Measurements from ENCODE around the gene ARHGDIA.

ARHGDIA gene

DNA sequence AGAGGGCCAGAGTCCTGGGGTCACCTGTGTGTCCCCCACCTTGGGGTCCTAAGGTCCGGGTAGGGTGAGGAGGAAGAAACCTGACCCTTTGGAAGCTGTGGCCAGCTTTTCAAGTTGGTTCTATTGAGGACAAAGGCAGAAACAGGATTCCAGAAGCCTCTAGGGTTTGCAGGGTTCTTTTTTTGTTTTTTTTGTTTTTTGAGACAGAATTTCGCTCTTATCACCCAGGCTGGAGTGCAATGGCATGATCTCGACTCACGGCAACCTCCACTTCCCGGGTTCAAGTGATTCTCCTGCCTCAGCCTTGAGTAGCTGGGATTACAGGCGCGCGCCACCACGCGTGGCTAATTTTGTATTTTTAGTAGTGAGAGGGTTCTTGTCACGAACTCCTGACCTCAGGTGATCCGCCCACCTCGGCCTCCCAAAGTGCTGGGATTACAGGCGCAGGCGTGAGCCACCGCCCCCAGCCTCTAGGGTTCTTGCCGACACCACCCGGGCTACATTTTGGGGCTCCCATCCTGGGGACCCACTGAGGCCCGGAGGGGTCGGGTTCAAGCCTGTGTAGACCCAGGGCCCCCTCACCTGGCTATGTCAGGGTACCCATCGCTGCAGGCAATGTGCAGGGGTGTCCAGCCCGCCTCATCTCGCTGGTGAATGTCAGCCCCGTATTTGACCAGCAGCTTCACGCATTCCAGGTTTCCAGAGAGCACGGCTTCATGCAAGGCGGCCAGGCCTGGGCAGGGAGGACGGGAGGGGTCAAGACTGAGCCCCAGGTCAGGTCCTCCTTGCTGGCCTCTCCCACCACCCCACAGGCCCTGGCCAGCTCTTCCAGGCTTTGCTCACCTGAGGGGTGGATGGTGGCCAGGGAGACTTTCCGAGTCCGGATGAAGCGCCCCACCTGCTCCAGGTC lies 37.0 kb downstream of the ARHGDIA start:
- H3K27ac Mint-ChIP-seq = peak overlapping the region; percentile 86 to 94
- peak overlapping the region; percentile 87 to 88 for H3K4me3 Mint-ChIP-seq
- no peaks in the 10 kb centered on the region for H3K27me3 Mint-ChIP-seq
- ATAC-seq (no peak), DNase-seq (no peak)
- no peaks in the 10 kb centered on the region for H3K9me3 Mint-ChIP-seq
- peaks cover 51% of the 10 kb centered on the region for H3K4me1 Mint-ChIP-seq

DNA sequence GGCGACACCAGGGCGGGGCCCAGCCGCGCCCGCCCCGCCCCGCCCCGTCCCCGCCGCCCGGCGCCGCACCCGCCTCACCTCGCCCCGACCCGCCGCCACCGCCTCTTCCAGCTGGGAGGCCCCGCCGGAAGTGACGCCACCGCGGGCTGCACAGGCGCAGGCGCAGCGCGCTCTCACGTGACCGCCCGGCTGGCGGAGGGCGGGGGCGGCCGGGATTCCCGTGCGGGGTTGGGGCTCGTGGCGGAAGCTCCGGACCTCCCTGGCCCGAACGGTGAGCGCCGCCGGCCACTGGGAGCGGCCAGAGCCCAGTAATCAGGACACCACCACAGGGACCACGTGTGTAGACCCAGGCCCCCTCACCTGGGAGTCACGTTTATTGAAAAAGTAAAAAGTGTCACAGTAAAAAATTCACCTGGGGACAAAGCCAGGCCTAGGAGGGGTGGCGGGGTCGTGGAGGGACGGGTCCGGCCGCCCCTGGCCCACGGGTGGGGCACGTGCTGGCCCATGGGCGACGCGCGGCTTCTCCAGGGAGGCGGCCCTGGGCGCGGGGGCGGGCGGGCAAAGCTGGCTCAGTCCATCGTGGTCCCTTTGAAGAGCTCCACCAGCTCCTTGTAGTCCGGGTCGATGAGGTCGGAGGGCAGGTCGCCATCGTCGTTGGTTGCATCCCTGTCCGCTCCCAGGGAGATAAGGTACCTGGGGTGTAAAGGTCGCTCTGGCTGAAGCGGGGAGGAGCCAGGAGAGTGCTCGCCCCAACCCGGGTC lies 37.8 kb downstream of the ARHGDIA start, which contains the start of gene MCRIP1:
TSS of gene MCRIP1 (minus strand) at position 132 of the 761 bp plus-strand sequence. CDS start 8,785 bp downstream, outside the sequence.
- peak; percentile 91 to 95 for DNase-seq
- H3K4me1 Mint-ChIP-seq = peaks cover 56% of the 10 kb centered on the region
- peak; percentile 89 for ATAC-seq
- H3K4me3 Mint-ChIP-seq = peak within 1 kb of the TSS; percentile 94
- H3K27ac Mint-ChIP-seq = peak within 1 kb of the TSS; percentile 94 to 97
- no peaks in the 10 kb centered on the region for H3K9me3 Mint-ChIP-seq
- H3K27me3 Mint-ChIP-seq = no peaks in the 10 kb centered on the region

DNA sequence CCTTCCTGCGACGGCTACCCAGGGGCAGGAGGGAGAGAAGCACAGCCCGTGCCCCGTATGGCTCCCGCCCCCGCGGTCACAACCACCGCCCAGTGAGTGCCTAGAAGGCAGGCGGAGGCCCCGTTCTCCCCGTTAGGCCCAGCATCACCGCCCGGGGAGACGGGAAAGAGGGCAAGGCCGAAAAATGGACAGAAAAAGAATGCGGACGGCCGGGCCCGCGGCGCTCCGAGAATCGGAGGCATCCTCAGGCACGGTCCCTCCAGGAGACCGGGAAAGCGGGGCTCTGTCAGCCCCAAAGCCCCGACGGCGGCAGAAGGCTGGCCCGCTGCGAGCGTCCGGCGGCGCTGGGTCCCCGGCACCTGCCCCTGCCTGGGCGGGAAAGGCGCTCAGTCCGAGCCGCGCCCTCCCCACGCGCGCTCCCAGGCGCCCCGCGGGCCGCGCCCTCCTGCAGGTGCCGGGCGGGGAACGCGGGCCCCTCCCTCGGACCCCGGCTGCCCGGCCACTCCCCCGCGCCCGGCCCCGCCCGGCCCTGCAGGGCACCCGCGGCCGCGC lies 38.5 kb downstream of the ARHGDIA start:
- ATAC-seq = peak; percentile 64
- H3K9me3 Mint-ChIP-seq = no peaks in the 10 kb centered on the region
- peak overlapping the region; percentile 94 to 97 for H3K27ac Mint-ChIP-seq
- H3K27me3 Mint-ChIP-seq = no peaks in the 10 kb centered on the region
- peaks cover 58% of the 10 kb centered on the region for H3K4me1 Mint-ChIP-seq
- peak overlapping the region; percentile 94 for H3K4me3 Mint-ChIP-seq
- peak in 1 of 2 donors; percentile 68 for DNase-seq

DNA sequence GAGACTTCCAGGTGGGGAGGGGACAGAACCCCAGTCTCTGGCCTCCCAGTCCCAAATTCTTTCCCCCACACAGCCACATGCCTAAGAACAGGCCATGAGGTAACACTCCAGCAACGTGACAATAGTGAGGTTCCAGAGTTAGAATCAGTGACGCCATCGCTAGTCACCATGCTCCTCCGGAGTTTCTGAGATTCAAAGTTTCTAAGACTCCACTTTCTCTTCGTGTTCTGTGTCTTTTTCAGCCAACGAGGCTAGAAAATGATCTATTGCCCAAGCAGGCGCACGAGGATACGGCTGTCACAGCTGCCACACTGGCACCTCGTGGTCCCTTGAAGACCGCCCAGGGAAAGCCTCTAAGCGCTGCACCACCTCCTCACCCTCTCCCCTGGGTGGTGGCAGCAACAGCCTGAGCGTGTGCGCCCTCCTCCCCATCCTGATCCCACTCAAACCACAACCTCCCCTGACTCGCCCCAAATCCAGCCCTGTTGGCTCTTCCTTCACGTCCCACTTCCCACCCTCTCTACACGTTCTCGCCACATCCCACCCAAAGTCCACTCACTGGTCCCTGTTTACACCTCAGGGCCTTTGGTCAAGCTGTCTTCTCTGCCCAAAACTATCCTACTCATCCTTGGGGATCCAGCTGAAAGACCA lies 39.1 kb downstream of the ARHGDIA start:
- peak overlapping the region; percentile 94 to 97 for H3K27ac Mint-ChIP-seq
- H3K4me3 Mint-ChIP-seq = peak overlapping the region; percentile 94
- DNase-seq (peak; percentile 43 to 58), ATAC-seq (peak; percentile 62)
- no peaks in the 10 kb centered on the region for H3K9me3 Mint-ChIP-seq
- H3K27me3 Mint-ChIP-seq = no peaks in the 10 kb centered on the region
- H3K4me1 Mint-ChIP-seq = peaks cover 58% of the 10 kb centered on the region

DNA sequence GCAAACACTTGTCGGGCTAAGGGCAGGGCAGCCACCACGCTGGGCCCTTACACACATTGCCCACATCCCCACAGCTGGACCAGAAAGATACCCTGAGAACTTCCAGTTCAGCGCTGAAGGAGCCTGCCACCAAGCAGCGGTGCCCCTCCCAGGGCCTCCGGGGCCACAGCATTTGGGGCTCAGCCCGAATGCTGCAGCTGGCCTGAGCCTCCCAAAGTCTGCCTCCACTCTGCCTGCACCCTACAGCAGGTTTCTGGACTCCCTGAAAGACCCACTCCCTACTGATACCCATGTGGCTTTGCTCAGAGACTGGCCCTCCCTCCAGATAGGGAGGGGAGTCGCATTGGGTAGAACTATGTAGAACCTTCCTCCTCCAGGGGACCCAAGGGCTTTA lies 39.6 kb downstream of the ARHGDIA start:
- H3K9me3 Mint-ChIP-seq = no peaks in the 10 kb centered on the region

DNA sequence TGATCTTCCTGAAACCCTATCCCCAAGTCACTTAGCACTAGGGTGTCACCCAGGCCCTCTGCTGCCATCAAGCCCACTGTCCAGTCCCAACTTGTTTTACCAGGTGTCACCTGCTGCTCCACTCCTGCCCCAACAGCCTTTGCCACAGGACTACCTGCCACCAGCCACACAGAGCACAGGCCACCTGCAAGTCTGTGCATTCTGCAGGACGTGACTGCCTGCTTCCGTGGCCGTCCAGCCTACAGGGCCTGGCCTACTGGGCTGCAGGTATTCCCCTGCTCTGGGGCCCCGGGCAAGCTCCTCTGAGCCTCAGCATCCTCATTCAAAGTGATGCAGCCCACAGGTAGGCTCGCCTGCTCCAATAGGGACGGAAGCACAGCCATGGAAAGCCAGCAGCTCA lies 41.3 kb downstream of the ARHGDIA start:
- DNase-seq (no peak), ATAC-seq (no peak)
- H3K9me3 Mint-ChIP-seq = no peaks in the 10 kb centered on the region
- peaks cover 60% of the 10 kb centered on the region for H3K4me1 Mint-ChIP-seq
- H3K27ac Mint-ChIP-seq = no peak overlapping the region
- H3K4me3 Mint-ChIP-seq = peak overlapping the region in 1 of 2 donors; percentile 42
- H3K27me3 Mint-ChIP-seq = no peaks in the 10 kb centered on the region

More for the DNA sequence above, 39.6 kb downstream of the ARHGDIA start:
- peaks cover 58% of the 10 kb centered on the region for H3K4me1 Mint-ChIP-seq
- no peaks in the 10 kb centered on the region for H3K27me3 Mint-ChIP-seq
- ATAC-seq = no peak
- DNase-seq = no peak
- H3K27ac Mint-ChIP-seq = peak overlapping the region; percentile 94 to 97
- H3K4me3 Mint-ChIP-seq = peak overlapping the region; percentile 94

DNA sequence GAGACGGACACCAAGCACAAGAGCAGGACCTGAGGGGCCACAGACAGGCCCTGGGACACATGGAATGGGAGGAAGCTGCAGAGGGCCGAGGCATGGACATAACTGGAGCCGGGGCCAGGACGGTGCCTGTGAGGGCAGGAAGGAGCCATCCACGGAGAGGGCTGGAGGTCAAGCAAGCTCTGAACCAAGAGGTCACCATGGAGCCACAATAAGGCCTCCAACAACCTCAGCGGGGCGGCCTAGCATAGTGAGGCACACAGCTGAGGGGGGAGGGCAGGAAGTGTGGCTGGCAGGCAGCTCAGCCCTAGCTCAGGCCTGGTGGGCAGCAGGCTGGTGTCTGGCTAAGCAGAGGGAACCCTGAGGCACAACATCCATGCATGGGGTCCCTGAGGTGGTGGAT lies 42.5 kb downstream of the ARHGDIA start:
- ATAC-seq (no peak), DNase-seq (no peak)
- Mint-ChIP-seq H3K27me3 (no peaks in the 10 kb centered on the region), H3K4me1 (peaks cover 49% of the 10 kb centered on the region), H3K9me3 (no peaks in the 10 kb centered on the region), H3K4me3 (no peak overlapping the region), H3K27ac (no peak overlapping the region)

DNA sequence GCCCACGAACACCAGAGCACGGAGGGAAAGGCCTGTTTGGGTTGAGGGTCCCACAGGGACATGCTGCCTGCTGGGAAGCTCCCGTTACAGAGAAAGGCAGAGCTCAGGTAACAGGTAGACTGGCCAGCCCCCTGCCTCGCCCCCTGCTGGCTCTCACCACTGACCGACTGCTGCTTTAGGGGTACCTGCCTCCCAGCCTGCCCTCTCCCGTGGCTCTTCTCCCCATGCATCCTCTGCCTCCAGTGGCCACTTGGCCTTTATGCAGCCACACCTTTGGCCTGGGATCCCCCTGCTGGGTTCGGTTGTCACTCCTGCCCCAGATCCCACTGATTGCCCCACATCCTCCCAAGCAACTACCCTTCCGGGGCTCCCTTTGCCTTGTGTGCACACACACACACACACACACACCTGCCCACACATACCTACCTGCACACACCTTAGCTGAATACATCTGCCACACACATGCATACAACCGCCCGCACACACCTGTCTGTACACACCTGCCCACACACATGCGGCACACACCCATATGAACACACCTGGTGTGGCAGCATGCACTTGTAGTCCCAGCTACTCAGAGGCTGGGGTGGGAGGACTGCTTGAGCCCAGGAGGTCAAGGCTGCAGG lies 45.2 kb downstream of the ARHGDIA start:
- DNase-seq = no peak
- Mint-ChIP-seq H3K4me3 (no peak overlapping the region), H3K4me1 (peaks cover 43% of the 10 kb centered on the region), H3K27ac (peak overlapping the region in 1 of 2 donors; percentile 61), H3K9me3 (no peaks in the 10 kb centered on the region), H3K27me3 (no peaks in the 10 kb centered on the region)
- ATAC-seq = no peak

DNA sequence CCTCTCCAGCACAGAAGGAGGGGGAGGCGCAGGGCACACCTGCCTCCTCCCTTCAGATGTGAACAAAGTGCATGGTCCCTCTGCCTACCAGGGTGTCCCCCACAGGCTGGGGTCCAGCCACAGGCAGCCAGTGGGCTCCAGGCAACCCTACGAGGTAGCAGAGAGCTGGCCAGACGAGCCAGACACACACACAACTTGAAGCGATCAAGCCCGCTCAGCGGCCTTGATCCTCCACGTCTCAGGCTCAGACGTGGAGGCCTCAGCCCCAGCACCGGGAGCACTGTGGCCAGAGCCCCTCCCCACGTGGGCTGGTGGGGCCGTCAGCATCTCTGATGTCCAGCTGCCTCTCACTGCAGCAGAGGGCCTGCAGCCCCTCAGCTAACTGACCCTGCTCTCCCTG lies 46.5 kb downstream of the ARHGDIA start:
- no peak overlapping the region for H3K27ac Mint-ChIP-seq
- no peaks in the 10 kb centered on the region for H3K27me3 Mint-ChIP-seq
- no peak overlapping the region for H3K4me3 Mint-ChIP-seq
- DNase-seq (no peak), ATAC-seq (no peak)
- no peaks in the 10 kb centered on the region for H3K9me3 Mint-ChIP-seq
- peaks cover 31% of the 10 kb centered on the region for H3K4me1 Mint-ChIP-seq

DNA sequence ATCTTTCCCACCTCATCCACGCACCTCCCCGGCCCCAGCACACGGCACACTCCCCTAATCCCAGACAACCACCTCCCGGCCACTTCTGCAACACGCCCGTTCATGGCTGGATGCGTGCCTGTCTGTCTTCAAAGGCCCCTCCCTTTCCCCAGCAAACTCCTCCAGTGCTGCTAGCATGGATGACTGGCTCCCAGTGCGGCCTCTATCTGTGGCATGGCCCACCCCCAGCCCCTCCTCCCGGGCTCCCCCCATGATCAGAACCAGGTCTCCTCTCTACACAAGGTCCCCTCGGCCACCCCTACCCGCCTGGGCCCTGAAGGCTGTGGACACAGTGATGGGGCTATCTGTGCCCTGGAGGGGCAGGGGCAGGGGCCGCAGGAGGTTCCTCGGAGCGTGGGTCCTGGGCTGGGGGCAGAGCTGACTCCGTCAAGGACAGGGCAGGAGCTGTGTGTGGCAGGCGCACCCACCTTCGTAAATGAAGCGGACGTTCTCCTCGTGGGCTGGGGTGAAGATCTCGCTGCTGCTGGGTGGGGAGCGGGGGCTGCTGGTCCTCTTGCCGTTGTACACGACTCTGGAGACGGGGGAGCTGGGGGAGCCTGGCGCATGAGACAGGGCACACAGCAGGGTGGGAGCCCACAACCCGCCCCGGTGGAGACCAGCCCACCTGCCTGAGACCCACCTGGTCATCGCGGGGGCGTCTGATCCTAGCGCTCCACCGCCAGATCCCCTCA lies 47.2 kb downstream of the ARHGDIA start:
- Mint-ChIP-seq H3K9me3 (no peaks in the 10 kb centered on the region), H3K27ac (no peak overlapping the region), H3K27me3 (no peaks in the 10 kb centered on the region), H3K4me3 (no peak overlapping the region), H3K4me1 (peaks cover 26% of the 10 kb centered on the region)
- no peak for ATAC-seq
- no peak for DNase-seq

DNA sequence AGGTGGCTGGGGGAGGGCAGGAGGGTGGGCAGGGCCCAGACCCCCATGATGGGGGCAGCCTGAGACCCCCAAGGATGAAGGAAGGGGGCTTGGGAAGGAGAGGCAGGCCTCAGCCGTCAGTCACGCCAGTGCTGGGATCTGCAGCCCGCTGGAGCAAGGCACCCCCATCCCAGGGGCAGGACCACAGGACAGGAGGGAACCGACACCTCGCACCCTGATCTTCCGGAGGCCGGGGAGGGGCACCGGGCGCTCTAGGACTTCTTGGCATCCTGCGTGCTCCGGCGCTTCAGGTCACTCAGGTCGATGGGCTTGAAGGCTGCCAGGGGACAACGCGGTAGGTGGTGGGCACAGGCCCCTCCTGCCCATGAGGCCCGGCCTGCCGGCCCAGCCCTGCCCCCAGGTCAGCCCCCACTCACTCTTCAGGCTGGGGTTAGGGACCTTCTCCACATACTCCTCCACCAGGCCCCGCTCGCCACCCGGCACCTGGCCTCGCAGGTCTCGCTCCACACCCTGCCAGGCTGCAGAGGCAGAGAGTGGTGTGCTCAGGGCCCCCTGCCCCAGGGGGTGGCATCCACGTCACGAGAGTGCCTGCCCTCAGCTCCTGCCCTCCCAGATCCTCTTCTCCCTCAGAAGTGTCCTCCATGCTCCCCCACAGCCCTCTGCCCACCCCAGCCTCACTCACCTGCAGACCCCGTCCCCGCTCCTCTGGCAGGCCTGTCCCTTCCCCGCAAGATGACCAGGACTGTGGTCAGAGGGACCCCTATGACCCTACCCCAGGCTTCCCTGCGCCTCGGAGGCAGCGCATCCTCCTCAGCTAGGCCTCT lies 47.9 kb downstream of the ARHGDIA start:
- no peak overlapping the region for H3K4me3 Mint-ChIP-seq
- no peaks in the 10 kb centered on the region for H3K9me3 Mint-ChIP-seq
- ATAC-seq (no peak), DNase-seq (no peak)
- H3K27me3 Mint-ChIP-seq = peaks cover 2% of the 10 kb centered on the region
- no peak overlapping the region for H3K27ac Mint-ChIP-seq
- peaks cover 19% of the 10 kb centered on the region for H3K4me1 Mint-ChIP-seq

DNA sequence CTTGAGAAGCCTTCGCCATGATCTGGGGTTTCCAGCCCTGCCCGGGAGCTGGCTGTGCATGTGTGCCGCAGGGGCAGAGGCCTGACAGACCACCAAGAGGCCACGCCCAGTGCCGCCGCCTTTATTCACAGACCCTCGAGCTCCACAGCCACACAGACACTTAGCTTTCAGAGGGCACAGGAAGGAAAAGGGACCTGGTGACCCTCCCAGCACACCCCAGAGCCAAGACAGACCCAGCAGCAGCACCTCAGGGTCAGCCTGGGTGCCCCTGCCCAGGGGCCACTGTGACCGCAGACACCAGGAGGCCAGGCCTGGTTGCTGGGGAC lies 48.9 kb downstream of the ARHGDIA start:
- no peak for ATAC-seq
- Mint-ChIP-seq H3K9me3 (no peaks in the 10 kb centered on the region), H3K27ac (peak overlapping the region in 1 of 2 donors; percentile 71), H3K27me3 (peaks cover 11% of the 10 kb centered on the region), H3K4me1 (peaks cover 19% of the 10 kb centered on the region), H3K4me3 (no peak overlapping the region)
- DNase-seq = no peak

DNA sequence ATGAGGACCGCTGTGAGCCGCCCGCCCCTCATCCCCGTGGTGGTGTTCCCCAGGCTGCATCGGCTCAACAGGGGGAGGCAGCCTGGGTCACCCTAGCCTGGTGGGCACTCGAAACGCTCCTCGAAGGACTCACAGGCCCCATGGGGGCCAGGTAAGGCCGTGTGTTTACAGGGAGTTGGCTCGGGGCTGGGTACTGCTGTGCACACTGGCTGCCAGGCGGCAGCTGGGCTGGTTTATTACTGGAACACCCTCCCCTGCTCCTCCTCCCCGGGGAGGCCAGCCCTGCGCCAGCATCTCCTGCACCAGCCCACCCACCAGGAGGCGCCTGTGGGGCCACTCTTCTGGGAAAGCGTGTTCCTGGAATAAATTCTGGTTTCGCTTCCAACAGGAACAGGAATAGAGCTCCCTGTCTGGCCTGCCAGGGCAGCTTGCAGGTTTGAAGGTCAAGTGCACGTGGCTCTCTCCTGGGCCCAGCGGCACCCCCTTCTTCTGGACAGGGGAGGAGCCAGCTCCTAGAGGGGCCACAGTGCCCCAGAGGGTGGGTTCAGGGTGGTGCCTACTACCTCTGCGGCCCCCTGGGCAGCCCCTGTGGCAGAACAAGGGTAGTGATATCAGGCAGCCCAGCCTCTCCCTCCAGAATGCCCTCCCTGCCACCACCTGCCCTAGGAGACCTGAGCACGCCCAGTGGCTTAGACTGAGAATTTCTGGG lies 49.4 kb downstream of the ARHGDIA start:
- Mint-ChIP-seq H3K4me3 (peak overlapping the region in 1 of 2 donors; percentile 10), H3K4me1 (peaks cover 19% of the 10 kb centered on the region), H3K27me3 (peaks cover 12% of the 10 kb centered on the region), H3K9me3 (no peaks in the 10 kb centered on the region), H3K27ac (peak overlapping the region in 1 of 2 donors; percentile 71)
- ATAC-seq (peak; percentile 45), DNase-seq (no peak)
